ENCODE measurements around the gene PCDH1. TPM values are rescaled to one million over a fixed set of nuclear protein-coding genes. Genes with fewer than 3 reads are reported as not detected.
A peak's percentile ranks its signal among the peaks of the same experiment; 100 is the strongest.

The PCDH1 gene
- total and polyA plus RNA-seq, 2 of the 13 experiments (the other 11 are each of a cell fraction or from before 2014, with no cell fraction given), result 0.11 to 0.83 TPM

DNA sequence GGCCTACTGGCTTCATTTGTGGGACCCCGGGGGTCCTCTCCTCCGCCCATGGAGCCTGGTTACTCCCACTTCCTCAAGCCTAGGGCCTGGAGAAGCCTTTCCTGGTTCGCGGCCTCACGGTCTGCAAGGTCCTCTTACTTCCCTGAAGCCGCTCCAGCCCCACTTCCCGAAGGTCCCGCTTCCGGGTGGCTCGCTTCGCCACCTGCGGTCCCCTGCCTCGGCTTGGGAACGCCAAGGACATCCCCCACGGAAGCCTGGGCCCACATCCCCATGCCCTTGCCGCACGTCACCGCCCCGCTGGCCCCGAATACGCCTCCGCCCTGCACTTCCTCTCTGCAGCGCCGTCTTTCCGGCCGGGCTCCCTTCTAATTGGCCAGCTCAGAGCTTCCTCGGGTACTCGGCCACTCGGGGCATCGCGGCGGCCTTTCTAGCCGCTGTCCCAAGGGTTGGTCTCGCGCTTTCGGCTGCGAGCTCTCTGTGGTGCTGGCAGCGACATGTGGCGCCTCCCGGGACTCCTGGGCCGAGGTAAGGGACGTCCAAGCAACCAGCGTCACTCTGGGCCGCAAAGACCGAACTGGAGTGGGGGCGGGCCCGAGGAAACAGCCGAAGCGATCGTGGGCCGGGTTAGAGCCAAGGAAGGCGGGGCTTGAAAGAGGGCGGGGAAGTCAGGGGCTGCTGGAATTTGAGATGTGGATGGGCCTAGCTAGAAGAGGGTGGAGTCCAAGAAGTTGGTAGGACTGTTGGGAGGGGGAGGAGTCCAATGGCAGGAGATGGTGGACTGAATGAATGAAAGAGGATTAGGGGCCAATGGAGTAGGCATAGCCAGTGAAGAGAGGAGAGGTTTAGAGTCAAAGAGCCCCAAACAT is 45.5 kb upstream of the PCDH1 start, which contains the start of gene DELE1 (continued):
- TF ChIP-seq, protein P1, sequence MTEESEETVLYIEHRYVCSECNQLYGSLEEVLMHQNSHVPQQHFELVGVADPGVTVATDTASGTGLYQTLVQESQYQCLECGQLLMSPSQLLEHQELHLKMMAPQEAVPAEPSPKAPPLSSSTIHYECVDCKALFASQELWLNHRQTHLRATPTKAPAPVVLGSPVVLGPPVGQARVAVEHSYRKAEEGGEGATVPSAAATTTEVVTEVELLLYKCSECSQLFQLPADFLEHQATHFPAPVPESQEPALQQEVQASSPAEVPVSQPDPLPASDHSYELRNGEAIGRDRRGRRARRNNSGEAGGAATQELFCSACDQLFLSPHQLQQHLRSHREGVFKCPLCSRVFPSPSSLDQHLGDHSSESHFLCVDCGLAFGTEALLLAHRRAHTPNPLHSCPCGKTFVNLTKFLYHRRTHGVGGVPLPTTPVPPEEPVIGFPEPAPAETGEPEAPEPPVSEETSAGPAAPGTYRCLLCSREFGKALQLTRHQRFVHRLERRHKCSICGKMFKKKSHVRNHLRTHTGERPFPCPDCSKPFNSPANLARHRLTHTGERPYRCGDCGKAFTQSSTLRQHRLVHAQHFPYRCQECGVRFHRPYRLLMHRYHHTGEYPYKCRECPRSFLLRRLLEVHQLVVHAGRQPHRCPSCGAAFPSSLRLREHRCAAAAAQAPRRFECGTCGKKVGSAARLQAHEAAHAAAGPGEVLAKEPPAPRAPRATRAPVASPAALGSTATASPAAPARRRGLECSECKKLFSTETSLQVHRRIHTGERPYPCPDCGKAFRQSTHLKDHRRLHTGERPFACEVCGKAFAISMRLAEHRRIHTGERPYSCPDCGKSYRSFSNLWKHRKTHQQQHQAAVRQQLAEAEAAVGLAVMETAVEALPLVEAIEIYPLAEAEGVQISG (CRISPR knock-in tag; IDR thresholded peaks at IDR 0.05), result peak; percentile 97
- TF ChIP-seq HDAC2 (CRISPR knock-in tag; IDR thresholded peaks at IDR 0.05) (peak; percentile 74), HOXA5 (CRISPR knock-in tag; IDR thresholded peaks at IDR 0.05) (no peak), ZNF446 (CRISPR knock-in tag; IDR thresholded peaks at IDR 0.05) (peak; percentile 85), GMEB2 (CRISPR knock-in tag; IDR thresholded peaks at IDR 0.05; ENCODE audit: low read depth) (no peak), ZNF501 (CRISPR knock-in tag; IDR thresholded peaks at IDR 0.05) (peak; percentile 97), FOXP4 (CRISPR knock-in tag; IDR thresholded peaks at IDR 0.05) (no peak), CREB1 (IDR thresholded peaks at IDR 0.05) (peak; percentile 54; the same call in 1 of the 2 replicates), CREB1 (CRISPR knock-in tag; IDR thresholded peaks at IDR 0.05) (peak; percentile 83), REPIN1 (CRISPR knock-in tag; IDR thresholded peaks at IDR 0.05; ENCODE audit: borderline replicate concordance, low read depth) (no peak), RNF219 (CRISPR knock-in tag; IDR thresholded peaks at IDR 0.05) (no peak), MZF1 (CRISPR knock-in tag; IDR thresholded peaks at IDR 0.05; ENCODE audit: borderline replicate concordance) (no peak), RBFOX2 (IDR thresholded peaks at IDR 0.05; ENCODE audit: low read depth, low read length) (peak; percentile 99), KLF12 (CRISPR knock-in tag; IDR thresholded peaks at IDR 0.05; ENCODE audit: borderline replicate concordance) (no peak), ZNF562 (CRISPR knock-in tag; IDR thresholded peaks at IDR 0.05; ENCODE audit: borderline replicate concordance) (no peak), PHB2 (IDR thresholded peaks at IDR 0.05; ENCODE audit: partially characterized antibody) (no peak)
- TF ChIP-seq, protein P2, sequence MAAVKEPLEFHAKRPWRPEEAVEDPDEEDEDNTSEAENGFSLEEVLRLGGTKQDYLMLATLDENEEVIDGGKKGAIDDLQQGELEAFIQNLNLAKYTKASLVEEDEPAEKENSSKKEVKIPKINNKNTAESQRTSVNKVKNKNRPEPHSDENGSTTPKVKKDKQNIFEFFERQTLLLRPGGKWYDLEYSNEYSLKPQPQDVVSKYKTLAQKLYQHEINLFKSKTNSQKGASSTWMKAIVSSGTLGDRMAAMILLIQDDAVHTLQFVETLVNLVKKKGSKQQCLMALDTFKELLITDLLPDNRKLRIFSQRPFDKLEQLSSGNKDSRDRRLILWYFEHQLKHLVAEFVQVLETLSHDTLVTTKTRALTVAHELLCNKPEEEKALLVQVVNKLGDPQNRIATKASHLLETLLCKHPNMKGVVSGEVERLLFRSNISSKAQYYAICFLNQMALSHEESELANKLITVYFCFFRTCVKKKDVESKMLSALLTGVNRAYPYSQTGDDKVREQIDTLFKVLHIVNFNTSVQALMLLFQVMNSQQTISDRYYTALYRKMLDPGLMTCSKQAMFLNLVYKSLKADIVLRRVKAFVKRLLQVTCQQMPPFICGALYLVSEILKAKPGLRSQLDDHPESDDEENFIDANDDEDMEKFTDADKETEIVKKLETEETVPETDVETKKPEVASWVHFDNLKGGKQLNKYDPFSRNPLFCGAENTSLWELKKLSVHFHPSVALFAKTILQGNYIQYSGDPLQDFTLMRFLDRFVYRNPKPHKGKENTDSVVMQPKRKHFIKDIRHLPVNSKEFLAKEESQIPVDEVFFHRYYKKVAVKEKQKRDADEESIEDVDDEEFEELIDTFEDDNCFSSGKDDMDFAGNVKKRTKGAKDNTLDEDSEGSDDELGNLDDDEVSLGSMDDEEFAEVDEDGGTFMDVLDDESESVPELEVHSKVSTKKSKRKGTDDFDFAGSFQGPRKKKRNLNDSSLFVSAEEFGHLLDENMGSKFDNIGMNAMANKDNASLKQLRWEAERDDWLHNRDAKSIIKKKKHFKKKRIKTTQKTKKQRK (IDR thresholded peaks at IDR 0.05; ENCODE audit: low read length), result no peak
